ENCODE measurements around the gene PPP4R4.

- TF ChIP-seq POLR2A (IDR thresholded peaks at IDR 0.05) (no peak), CTCF (IDR thresholded peaks at IDR 0.05) (no peak)
These were observed 31.9 kb upstream of the PPP4R4 start for GRCh38 chr14:94142247-94142646.
